ENCODE results near the gene SLC38A7.
"Not testable (repeated sequence)": the region's sequence is repeated elsewhere in the genome, so short reads cannot be mapped to it uniquely, and the experiment has no call there.

Gene SLC38A7

DNA sequence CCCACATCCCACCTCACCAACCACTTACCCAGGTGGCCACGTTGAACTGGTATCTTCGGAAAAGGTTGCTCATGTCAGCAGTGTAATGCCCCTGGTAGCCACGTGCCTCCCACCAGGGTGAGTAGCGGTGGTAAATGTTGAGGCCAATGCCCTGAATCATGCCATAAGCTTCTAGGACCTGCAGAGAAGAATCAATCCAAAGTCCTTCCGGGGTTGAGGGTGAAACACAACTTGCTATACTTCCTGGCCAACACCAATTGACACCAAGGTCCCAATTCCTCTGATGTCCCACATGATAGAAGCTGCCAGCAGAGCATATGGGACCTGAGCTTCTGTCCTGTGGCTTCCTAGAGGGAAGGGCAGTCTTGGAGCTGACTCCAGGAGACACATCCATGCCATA lies 43.6 kb downstream of the SLC38A7 start:
- no peak for DNase-seq
- intact Hi-C loops (cut with DNase I) = no loop called here

DNA sequence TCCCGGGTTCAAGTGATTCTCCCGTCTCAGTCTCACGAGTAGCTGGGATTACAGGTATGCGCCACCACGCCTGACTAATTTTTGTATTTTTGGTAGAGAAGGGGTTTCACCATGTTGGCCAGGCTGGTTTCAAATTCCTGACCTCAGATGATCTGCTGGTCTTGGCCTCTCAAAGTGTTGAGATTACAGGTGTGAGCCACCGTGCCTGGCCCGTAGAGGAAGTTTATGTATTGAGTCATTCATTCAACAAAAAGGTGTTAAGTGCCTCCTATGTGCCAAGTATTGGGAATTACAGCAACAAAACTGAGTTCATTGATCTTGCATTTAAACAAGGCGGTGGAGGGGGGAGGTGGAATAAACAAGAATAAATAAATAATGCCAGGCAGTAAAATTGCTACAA lies 44.7 kb downstream of the SLC38A7 start:
- intact Hi-C loops (cut with DNase I) = no loop called here
- no peak for DNase-seq

DNA sequence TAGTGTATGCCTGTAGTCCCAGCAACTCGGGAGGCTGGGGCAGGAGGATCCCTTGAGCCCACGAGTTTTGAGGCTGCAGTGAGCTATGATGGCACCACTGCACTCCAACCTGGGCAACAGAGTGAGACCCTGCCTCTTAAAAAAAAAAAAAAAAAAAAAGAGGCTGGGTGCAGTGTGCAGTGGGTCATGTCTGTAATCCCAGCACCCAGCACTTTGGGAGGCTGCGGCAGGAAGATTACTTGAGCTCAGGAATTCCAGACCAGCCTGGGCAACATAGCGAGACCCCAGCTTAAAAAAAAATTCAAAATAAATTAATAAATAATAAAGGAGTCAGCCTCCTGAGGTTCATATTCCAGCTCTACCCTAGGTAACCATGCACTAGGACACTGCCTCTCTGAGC lies 45.3 kb downstream of the SLC38A7 start:
- intact Hi-C loops (cut with DNase I) = no loop called here
- no peak for DNase-seq

DNA sequence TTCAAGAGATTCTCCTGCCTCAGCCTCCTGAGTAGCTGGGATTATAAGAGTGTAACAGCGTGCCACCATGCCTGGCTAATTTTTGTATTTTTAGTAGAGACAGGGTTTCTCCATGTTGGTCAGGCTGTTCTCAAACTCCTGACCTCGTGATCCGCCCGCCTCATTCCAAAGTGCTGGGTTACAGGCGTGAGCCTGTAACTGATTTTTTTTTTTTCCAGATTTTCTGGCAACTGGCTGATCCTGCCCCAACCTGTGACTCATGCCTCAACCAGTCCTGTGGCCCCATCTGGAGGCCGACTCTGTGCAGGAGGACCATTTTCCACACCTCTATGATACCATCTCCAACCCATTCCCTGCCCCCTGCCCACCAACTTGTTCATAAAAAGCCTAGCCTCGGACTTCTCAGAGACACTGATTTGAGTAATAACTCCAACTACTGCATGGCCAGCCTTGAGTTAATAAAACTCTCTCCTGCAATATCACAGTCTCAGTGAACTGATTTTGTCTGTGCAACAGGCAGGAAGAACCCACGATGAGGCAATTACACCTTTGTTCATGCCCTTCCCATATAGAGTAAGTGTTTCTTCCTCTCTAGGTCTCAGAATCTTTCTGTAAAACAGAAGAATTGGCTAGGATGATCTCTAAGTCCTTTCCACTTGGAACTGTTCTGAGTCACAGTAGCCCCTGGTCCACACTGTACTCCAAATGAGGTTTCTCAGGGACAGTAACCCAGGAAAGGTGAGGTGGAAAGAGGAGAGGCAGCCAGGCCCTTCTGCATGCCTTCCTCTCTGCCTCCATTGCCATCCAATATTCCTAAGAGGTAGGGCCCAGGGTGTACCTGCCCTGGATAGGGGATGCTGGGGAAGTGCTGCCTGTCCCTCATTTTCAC lies 46.2 kb downstream of the SLC38A7 start:
- peak in 1 of 42 donors; percentile 9 for DNase-seq
- intact Hi-C loops (cut with DNase I) = no loop called here

DNA sequence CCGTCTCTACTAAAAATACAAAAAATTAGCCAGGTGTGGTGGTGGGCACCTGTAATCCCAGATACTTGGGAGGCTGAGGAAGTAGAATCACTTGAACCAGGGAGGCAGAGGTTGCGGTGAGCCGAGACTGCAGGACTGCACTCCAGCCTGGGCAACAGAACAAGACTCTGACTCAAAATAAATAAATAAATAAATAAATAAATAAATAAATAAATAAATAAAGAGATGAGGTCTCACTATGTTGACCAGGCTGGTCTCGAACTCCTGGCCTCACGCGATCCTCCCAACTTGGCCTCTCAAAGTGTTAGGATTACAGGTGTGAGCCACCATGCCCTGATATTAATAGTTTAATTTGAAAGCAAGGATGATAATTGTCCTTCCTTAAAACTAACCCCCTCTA lies 47.5 kb downstream of the SLC38A7 start:
- DNase-seq; intact Hi-C loops (cut with DNase I): not testable (repeated sequence)

DNA sequence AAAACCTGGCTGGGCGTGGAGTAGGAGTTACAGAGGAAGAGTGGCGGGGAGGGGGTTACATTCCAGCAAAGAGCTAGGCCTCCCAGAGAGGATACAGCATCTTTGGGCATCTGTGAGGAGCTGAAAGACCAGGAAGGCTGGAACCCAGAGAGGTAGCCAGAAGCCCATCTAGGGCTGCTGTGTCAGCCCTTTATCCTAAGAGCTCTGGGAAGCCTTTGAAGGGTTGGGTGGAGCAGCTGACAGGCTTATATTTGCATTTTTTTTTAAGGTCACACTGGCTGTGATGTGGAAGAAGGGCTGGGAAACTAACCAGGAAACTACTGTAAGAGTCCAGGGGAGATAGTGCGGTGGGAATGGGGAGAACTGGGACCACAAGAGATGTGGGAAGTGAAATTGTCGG lies 48.1 kb downstream of the SLC38A7 start:
- intact Hi-C loops (cut with DNase I) = no loop called here
- no peak for DNase-seq

GRCh38 chr16:58635502-58635901 lies 49.1 kb downstream of the SLC38A7 start:
- intact Hi-C loops (cut with DNase I) = no loop called here
- DNase-seq = peak in 1 of 42 donors; percentile 9

- no peak for DNase-seq
- intact Hi-C loops (cut with DNase I) = no loop called here
Measured at GRCh38 chr16:58634265-58634802, 50.2 kb downstream of the SLC38A7 start.

GRCh38 chr16:58629733-58630640 lies 54.6 kb downstream of the SLC38A7 start, which contains the start of gene CNOT1:
TSS of gene CNOT1 (minus strand) at chr16:58629826. CDS start at chr16:58599337, 30,489 bp downstream.
- DNase-seq = peak; percentile 95 to 99 (median 98)
- intact Hi-C loops (cut with DNase I) = no loop called here

DNA sequence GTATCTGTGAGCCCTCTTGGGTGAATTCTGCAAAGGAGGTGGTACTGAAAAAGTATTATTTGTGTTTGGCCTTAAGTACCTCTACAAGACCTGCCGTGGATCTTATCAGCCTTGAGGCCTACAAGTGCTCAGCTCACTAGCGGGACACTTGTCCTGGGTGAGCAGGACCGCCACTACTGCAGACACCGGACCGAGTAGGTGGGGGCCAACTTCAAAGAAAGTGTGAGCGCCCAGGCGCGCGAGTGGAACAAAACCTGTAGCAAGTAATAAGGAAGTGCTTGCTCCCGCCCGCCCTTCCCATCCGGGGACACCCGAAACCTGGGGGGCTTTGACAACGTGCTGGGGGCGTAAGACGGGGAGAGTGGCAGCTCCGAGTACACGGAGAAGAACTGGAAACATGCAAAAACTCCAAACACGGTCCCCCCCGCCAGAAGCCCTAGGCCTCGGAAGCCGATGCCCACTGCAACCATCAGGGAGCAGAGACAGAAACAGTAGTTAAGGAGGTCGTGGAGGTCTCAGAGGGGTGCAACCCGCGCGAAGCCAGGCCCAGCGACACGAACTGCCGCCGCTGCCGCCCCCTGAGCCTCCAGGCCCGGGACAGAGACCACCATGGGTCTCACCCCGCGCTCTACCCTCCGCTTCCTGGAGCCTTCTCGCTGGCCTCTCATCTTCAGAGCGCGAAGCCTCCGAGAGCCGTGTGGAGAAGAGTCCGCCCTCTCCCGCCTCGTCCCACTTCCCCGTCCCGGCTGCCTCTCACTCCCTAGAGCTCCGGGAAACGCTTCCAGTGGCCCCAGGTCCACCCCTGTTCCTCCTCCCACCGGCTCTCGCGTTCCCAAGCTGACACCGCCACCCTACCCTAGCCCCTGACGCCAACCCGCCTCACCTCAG lies 55.5 kb downstream of the SLC38A7 start:
- peak in 40 of 42 donors; percentile 10 to 66 (median 33) for DNase-seq
- intact Hi-C loops (cut with DNase I) = no loop called here

GRCh38 chr16:58624209-58624608 lies 60.4 kb downstream of the SLC38A7 start:
- intact Hi-C loops (cut with DNase I) = no loop called here
- DNase-seq = no peak

DNA sequence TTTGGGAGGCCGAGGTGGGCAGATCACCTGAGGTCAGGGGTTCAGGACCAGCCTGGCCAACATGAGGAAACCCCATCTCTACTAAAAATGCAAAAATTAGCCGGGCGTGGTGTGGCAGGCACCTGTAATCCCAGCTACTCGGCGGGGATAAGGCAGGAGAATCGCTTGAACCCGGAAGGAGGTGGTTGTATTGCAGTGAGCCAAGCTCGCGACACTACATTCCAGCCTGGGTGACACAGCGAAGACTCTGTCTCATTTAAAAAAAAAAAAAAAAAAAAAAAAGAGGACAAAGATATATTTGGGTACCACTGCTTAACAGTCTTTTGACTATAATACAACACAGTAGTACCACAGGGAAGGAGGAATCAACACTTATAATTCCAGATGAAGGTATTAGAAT lies 64.2 kb downstream of the SLC38A7 start:
- peak in 1 of 42 donors; percentile 33 for DNase-seq
- intact Hi-C loops (cut with DNase I) = no loop called here

DNA sequence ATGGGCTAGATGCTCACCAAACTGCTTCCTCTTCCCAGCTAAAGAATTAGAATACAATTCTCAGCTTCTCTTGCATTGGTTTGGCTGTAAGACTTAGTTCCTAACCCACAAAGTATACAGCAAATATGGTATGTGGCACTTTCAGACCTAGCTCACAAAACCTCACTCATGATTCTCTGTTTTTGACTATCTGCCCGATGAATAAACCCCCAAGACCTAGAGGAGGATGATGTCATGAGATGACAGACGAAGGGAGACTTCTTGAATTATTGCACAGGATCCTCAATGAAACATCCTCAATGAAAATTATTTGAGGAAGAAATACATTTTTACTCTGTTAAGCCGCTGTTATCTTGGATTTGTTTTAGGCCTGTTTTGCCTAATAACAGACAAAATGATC lies 69.3 kb downstream of the SLC38A7 start:
- intact Hi-C loops (cut with DNase I) = no loop called here
- no peak for DNase-seq

Data from head of caudate nucleus (tissue), 42 donors.